HG02852 (cell line): ENCODE data around the gene PARP14.
"Not testable (repeated sequence)": the region's sequence is repeated elsewhere in the genome, so short reads cannot be mapped to it uniquely, and the experiment has no call there.

ENCODE experiments used
- ATAC-seq: cut with Tn5 transposase; IDR thresholded peaks from one replicate; pipeline ENCODE4 v1.9.1; 2021; ENCODE audit warnings: mild to moderate bottlenecking, moderate library complexity; ENCODE audit not compliant: unreplicated experiment

The PARP14 gene

DNA sequence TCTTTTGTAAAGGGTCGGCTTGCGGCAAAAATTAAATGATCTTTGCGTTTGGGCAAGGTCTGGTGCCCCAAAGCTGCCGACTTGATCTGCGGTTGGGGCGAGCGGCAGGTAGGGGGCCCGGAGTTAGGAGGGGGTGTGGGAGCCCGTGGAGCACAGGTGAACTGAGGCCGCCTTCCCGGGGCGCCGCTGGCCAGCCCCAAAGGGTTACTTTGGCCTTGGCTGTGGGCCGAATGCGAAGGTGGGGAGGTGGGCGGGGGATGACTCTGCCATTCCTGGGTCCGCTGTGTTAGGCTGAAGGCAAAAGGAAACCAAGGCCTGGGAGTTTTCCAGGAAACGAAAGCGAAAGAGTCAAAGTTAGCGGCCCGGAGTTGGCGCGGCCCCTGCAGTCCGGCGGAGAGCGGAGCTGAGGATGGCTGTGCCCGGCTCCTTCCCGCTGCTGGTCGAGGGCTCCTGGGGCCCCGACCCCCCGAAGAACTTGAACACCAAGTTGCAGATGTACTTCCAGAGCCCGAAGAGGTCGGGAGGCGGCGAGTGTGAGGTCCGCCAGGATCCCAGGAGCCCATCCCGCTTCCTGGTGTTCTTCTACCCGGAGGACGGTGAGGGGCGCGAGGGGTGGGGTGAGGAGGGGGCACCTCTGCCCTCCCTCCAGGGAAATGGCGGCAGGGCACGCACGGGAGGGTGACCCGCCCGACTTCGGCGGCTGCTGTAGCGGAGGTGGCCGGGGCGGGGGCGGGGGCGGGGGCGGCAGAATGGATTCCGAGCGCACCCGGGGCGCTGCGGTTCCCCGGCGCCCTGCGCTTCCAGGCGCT, at the start of gene PARP14:
PARP14 (plus strand) TSS at position 365 of the 809 bp plus-strand sequence; CDS start at position 410, 45 bp downstream.
- peak; percentile 39 for ATAC-seq

- no peak for ATAC-seq
Observed at GRCh38 chr3:122635789-122636188, 44.9 kb upstream of the PARP14 start.

DNA sequence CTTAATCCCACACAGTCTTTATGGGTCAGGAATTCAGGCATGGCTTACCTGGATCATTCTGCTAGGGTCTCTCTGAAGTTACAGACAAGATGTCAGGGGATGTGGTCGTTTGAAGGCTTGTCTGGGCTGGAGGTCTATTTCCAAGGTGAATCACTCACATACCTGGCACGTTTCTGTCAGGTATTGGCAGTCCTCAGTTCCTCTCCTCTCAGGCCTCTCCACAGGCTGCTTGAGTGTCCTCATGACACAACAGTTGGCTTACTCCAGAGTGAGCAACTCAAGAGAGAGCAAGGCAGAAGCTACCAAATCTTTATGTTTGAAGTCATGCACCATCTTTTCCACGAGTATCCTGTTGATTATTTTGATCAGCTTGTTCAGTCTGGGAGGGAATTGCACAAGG, 43.9 kb upstream of the PARP14 start:
- ATAC-seq: no peak

- no peak for ATAC-seq
Observed at GRCh38 chr3:122640437-122640999, 40.1 kb upstream of the PARP14 start.

GRCh38 chr3:122642935-122643334, 37.7 kb upstream of the PARP14 start:
- ATAC-seq: peak; percentile 89

GRCh38 chr3:122646146-122646988, 34.3 kb upstream of the PARP14 start:
- ATAC-seq: no peak

DNA sequence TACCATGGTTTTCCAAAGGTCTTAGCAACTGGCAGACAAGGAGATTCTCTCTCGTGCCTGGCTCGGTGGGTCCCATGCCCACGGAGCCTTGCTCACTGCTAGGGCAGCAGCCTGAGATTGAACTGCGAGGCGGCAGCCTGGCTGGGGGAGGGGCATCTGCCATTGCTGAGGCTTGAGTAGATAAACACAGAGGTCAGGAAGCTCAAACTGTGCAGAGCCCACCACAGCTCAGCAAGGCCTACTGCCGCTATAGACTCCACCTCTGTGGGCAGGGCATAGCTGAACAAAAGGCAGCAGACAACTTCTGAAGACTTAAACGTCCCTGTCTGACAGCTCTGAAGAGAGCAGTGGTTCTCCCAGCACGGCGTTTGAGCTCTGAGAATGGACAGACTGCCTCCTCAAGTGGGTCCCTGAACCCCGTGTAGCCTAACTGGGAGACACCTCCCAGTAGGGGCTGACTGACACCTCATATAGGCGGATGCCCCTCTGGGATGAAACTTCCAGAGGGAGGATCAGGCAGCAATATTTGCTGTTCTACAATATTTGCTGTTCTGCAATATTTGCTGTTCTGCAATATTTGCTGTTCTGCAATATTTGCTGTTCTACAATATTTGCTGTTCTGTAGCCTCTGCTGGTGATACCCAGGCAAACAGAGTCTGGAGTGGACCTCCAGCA, 29.3 kb upstream of the PARP14 start:
- ATAC-seq: not testable (repeated sequence)

GRCh38 chr3:122651962-122652361, 28.7 kb upstream of the PARP14 start:
- ATAC-seq: not testable (repeated sequence)

DNA sequence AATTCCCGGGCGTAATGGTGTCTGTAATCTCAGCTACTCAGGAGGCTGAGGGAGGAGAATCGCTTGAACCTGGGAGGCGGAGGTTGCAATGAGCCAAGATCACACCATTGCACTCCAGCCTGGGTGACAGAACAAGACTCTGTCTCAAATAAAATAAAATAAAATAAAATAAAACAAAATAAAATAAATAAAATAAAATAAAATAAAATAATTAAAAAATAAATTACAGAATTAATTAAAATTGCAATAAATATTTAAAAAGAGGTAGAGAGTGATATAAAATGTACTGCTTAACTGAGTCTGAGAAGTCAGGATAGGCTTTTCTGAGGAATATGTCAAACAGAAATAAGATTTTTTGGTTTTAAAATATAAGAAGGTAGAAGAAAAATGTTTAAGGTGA, 22.3 kb upstream of the PARP14 start:
- not testable (repeated sequence) for ATAC-seq

DNA sequence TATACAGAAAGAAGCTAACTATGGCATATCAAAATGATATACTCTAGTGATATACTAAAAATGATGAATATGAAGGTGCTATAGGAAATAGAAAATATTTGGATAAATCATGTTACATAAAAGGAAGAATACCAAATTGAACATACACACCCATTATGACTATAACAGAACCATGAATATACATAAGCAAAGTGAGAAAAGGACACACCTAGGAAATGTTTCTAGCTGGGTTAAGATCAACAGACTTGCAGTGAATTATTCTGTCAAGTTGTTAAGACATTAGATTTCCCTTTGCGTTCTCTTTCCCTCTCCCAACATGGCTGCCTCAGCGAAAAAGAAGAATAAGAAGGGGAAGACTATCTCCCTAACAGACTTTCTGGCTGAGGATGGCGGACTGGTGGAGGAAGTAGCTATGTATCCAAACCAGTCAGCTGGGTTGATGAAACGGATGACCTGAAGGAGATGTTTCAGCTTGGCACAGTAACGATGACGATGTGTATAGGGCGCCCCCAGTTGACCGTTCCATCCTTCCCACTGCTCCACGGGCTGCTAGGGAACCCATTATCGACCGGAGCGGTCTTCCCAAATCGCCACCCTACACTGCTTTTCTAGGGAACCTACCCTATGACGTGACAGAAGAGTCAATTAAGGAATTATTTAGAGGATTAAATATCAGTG, 20.2 kb upstream of the PARP14 start:
- ATAC-seq: no peak

DNA sequence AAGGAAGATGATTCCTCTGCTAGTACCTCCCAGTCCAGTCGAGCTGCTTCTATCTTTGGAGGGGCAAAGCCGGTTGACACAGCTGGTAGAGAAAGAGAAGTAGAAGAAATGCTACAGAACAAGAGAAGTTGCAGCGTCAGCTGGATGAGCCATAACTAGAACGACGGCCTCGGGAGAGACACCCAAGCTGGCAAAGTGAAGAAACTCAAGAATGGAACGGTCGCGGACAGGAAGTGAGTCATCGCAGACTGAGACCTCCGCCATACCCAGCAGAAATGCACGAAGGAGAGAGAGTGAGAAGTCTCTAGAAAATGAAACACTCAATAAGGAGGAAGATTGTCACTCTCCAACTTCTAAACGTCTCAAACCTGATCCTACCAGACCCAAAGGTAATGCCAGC, 19.0 kb upstream of the PARP14 start:
- no peak for ATAC-seq

- ATAC-seq: no peak
Observed at GRCh38 chr3:122662505-122662904, 18.1 kb upstream of the PARP14 start.

- no peak for ATAC-seq
Observed at GRCh38 chr3:122665226-122665786, 15.3 kb upstream of the PARP14 start.

DNA sequence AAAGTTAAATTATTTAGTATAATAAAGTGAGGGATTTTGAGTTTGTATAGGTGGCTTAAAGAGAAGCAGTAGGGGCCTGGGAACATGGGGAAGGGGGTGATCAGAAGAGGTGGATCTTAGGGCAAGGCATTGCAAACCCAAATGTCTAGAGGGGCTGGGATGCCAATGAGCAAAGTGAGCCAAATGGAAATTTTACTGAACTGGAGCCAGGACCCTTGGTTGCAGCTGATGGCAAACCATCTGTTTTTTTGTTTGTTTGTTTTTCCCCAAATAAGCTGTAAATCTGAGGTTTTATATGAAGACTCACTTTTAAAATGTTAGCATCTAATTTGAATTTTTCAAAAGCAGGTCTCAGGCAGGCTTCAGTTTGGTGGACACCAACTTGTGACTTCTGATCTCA, 14.8 kb upstream of the PARP14 start:
- ATAC-seq: no peak

GRCh38 chr3:122668930-122669730, 11.5 kb upstream of the PARP14 start:
- peak; percentile 92 for ATAC-seq

DNA sequence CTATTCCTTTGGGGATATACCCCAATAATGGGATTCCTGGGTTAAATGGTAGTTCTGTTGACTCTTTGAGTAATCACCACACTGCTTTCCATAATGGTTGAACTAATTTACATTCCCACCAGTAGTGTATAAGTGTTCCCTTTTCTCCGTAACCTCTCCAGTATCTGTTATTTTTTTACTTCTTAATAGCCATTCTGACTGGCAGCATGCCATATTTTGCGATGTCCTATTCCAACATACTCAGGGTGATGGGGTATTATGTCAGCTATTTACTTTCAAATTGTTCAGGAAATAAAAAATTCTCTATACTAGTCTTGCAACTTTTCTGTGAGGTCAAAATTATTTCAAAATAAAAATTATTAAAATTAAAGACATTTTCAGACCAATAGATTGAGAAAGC, 9.1 kb upstream of the PARP14 start:
- ATAC-seq: no peak

- ATAC-seq: no peak
Observed at GRCh38 chr3:122674339-122674738, 6.3 kb upstream of the PARP14 start.

DNA sequence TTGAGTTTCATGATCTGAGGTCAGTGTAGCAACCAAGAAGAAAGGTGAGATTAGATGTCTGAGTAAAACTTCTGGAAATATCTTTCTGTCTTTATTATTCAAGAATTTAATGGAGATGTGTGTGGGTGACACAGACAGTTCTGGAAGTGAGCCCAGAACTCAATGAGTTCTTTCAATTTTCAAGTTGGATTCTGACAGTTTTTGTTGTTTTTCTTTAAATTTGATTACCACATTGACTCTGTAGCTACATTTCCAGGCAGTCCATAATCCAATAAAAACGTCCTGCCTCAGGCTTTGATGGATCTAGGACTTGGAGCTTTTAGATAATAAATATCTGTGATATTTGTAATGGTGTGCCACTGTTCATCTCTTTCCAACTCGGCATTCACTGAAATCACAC, 3.9 kb upstream of the PARP14 start:
- no peak for ATAC-seq

GRCh38 chr3:122677216-122677615, 3.4 kb upstream of the PARP14 start:
- ATAC-seq: no peak
